A673 (cell line): ENCODE data around the gene ACHE. TPM values are rescaled to one million over a fixed set of nuclear protein-coding genes. Genes with fewer than 3 reads are reported as not detected.

Experiments used
- BruUV-seq: library from RNA; stranded (reverse); fragments of 400-500 nt; replicated peaks from 2 replicates; lab custom pipeline; 2021; lab: Mats Ljungman, UMichigan
- CTCF ChIA-PET: fragments of 300-600 bp; sonication (Branson Sonifier 250); formaldehyde crosslinking; loops from one replicate; lab custom pipeline; 2022; ENCODE audit warnings: antibody characterized with exemption; lab: Charles Lee
- POLR2A ChIA-PET: fragments of 300-600 bp; sonication (Branson Sonifier 250); formaldehyde crosslinking; loops from one replicate; lab custom pipeline; 2022; ENCODE audit warnings: antibody characterized with exemption; ENCODE audit not compliant: low non-redundant PET; lab: Charles Lee
- DNase-seq: peaks from one replicate; pipeline ENCODE4 v3.0.0-alpha.2; 2015; ENCODE audit warnings: low spot score
- H3K27ac ChIP-seq: fragments of 200-600 bp; sonication (generic); 2 replicates; pipeline ENCODE4 v1.5.1; 2016; ENCODE audit warnings: mixed run types, low read depth, mild to moderate bottlenecking, mixed read lengths, antibody characterized with exemption, low read length; ENCODE audit not compliant: poor library complexity, severe bottlenecking
- H3K27me3 ChIP-seq: fragments of 200-600 bp; sonication (generic); replicated peaks from 2 replicates; pipeline ENCODE4 v1.6.1; 2017; ENCODE audit warnings: mixed run types, low read depth, mild to moderate bottlenecking, mixed read lengths, antibody characterized with exemption, low read length; ENCODE audit not compliant: insufficient read depth, poor library complexity
- H3K36me3 ChIP-seq: fragments of 200-600 bp; sonication (generic); 2 replicates; pipeline ENCODE4 v1.6.1; 2016; ENCODE audit warnings: mixed run types, mild to moderate bottlenecking, mixed read lengths, antibody characterized with exemption, low read length; ENCODE audit not compliant: insufficient read depth, poor library complexity, severe bottlenecking
- H3K4me1 ChIP-seq: fragments of 200-600 bp; sonication (generic); 2 replicates; pipeline ENCODE4 v1.6.1; 2017; ENCODE audit warnings: mixed run types, mild to moderate bottlenecking, mixed read lengths, antibody characterized with exemption, low read length; ENCODE audit not compliant: insufficient read depth, poor library complexity, severe bottlenecking
- H3K4me3 ChIP-seq: fragments of 200-600 bp; sonication (generic); 2 replicates; pipeline ENCODE4 v1.5.1; 2016; ENCODE audit warnings: low read depth, mixed run types, mild to moderate bottlenecking, mixed read lengths, low read length; ENCODE audit not compliant: poor library complexity, severe bottlenecking
- H3K9me3 ChIP-seq: fragments of 200-600 bp; sonication (generic); 2 replicates; pipeline ENCODE4 v1.6.1; 2016; ENCODE audit warnings: mixed run types, low read depth, mild to moderate bottlenecking, mixed read lengths, antibody characterized with exemption, low read length; ENCODE audit not compliant: poor library complexity, severe bottlenecking
- CTCF ChIP-seq: fragments of 300-800, 200-600 bp; sonication (generic); conservative IDR thresholded peaks from 2 replicates; pipeline ENCODE4 v1.5.1; 2017; ENCODE audit warnings: low read depth, mild to moderate bottlenecking, antibody characterized with exemption, low read length, moderate library complexity, mixed read lengths
- EZH2 ChIP-seq: fragments of 200-600 bp; sonication (generic); IDR thresholded peaks from 2 replicates; pipeline ENCODE4 v1.6.1; 2017; ENCODE audit warnings: borderline replicate concordance, low read depth, mild to moderate bottlenecking, mixed read lengths, antibody characterized with exemption, low read length; ENCODE audit not compliant: poor library complexity, severe bottlenecking
- intact Hi-C: fragments of 100-400 bp; cut with micrococcal nuclease; formaldehyde crosslinking; loops from one replicate; pipeline ENCODE4 v1.10.0; 2022; ENCODE audit not compliant: unreplicated experiment
- total RNA-seq: library from RNA; stranded (reverse); gene quantifications from 2 replicates; pipeline ENCODE4 v1.2.3, GENCODE V29; 2021

ACHE gene
- total RNA-seq, 1 experiment from 2014 or later = 0.52 TPM

GRCh38 chr7:100865372-100865911 lies 30.2 kb downstream of the ACHE start:
- H3K4me3 ChIP-seq = no peak overlapping the region
- H3K36me3 ChIP-seq = peaks cover 9% of the 10 kb centered on the region
- H3K27ac ChIP-seq = peak overlapping the region; percentile 96
- intact Hi-C loops = no loop called here
- no peaks in the 10 kb centered on the region for H3K27me3 ChIP-seq
- H3K9me3 ChIP-seq = no peaks in the 10 kb centered on the region
- TF ChIP-seq EZH2 (no peak), CTCF (no peak)
- ChIA-PET POLR2A (no interaction called here), CTCF (no interaction called here)
- no TSS peak for BruUV-seq
- H3K4me1 ChIP-seq = peaks cover 28% of the 10 kb centered on the region
- DNase-seq = peak; percentile 60

- Histone ChIP-seq H3K27me3 (no peaks in the 10 kb centered on the region), H3K27ac (no peak overlapping the region), H3K4me1 (peaks cover 28% of the 10 kb centered on the region), H3K9me3 (no peaks in the 10 kb centered on the region), H3K4me3 (no peak overlapping the region), H3K36me3 (peaks cover 3% of the 10 kb centered on the region)
- no peak for DNase-seq
- no TSS peak for BruUV-seq
- no peak for TF ChIP-seq CTCF
- TF ChIP-seq EZH2 = no peak
- ChIA-PET CTCF (no interaction called here), POLR2A (interaction anchor here (0.6 kb wide), 1 partner anchor 23 kb away, joined by 3 read pairs; no protein-coding TSS in a partner anchor)
- intact Hi-C loops = no loop called here
Observed at GRCh38 chr7:100864263-100864845, 31.3 kb downstream of the ACHE start.

- POLR2A ChIA-PET = no interaction called here
- intact Hi-C loops = no loop called here
- H3K9me3 ChIP-seq = no peaks in the 10 kb centered on the region
- no peak for DNase-seq
- H3K4me1 ChIP-seq = peaks cover 24% of the 10 kb centered on the region
- no TSS peak for BruUV-seq
- no peak overlapping the region for H3K27ac ChIP-seq
- no peak overlapping the region for H3K4me3 ChIP-seq
- CTCF ChIA-PET = no interaction called here
- H3K36me3 ChIP-seq = no peaks in the 10 kb centered on the region
- no peak for TF ChIP-seq EZH2
- TF ChIP-seq CTCF = no peak
- H3K27me3 ChIP-seq = no peaks in the 10 kb centered on the region
Observed at GRCh38 chr7:100863406-100863950, 32.2 kb downstream of the ACHE start.
